IgD-negative memory B cell (primary cell): ENCODE data around the gene GPR25. TPM values are rescaled to one million over a fixed set of nuclear protein-coding genes. Genes with fewer than 3 reads are reported as not detected.
A peak's percentile ranks its signal among the peaks of the same experiment; 100 is the strongest.
"Not testable (repeated sequence)": the region's sequence is repeated elsewhere in the genome, so short reads cannot be mapped to it uniquely, and the experiment has no call there.

Experiments used
- H3K27ac Mint-ChIP-seq, 3 donors: one replicate each; pipeline ENCODE4 v1.8.0; 2020 to 2022; ENCODE audit warnings: mild to moderate bottlenecking in 3 of 3, mixed read lengths in 3 of 3, moderate library complexity in 1 of 3
- H3K27me3 Mint-ChIP-seq: one replicate; pipeline ENCODE4 v1.8.0; 2021; ENCODE audit warnings: mixed read lengths
- H3K36me3 Mint-ChIP-seq: one replicate; pipeline ENCODE4 v1.8.0; 2020; ENCODE audit warnings: mild to moderate bottlenecking, mixed read lengths
- H3K4me1 Mint-ChIP-seq, 3 donors: one replicate each; pipeline ENCODE4 v1.8.0; 2020 to 2022; ENCODE audit warnings: mixed read lengths in 3 of 3, mild to moderate bottlenecking in 1 of 3
- H3K4me3 Mint-ChIP-seq, 4 donors: one replicate each; pipeline ENCODE4 v1.8.0; 2020 to 2022; ENCODE audit warnings: mild to moderate bottlenecking in 4 of 4, mixed read lengths in 4 of 4, moderate library complexity in 3 of 4
- H3K9me3 Mint-ChIP-seq, 3 donors: one replicate each; pipeline ENCODE4 v1.8.0; 2020 to 2021; ENCODE audit warnings: mixed read lengths in 3 of 3, mild to moderate bottlenecking in 1 of 3
- polyA plus RNA-seq: library from polyadenylated mRNA; unstranded; fragments of 300-500 nt; fragmentation: Illumina TruSeq; gene quantifications from one replicate; pipeline ENCODE4 v1.2.3, GENCODE V29; 2021

The GPR25 gene
- polyA plus RNA-seq, 1 donor from 2014 or later = 41.1 TPM

DNA sequence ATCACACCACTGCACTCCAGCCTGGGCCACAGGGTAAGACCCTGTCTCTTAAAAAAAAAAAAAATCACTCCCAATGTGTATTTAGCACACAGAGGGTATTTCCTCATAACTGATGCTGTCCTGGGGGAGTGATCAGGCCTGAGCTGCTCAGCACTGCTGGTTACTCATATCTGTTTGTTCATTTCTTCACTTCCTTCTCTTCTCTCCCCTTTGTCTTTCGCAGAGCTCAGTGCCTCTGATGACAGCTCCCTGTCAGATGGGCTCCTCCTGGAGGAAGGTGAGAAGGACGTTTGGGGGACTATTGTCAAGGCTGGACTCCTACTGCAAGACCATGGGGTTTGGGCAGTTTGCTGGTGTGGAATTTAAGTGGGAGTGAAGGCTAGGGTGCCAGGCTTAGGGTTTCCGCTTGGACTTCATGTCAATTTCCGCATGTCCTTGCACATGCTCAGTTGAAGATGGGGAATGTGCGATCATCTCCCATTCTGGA is 34.9 kb downstream of the GPR25 start:
- Mint-ChIP-seq H3K9me3 (peaks cover 0 to 1% (median 0%) of the 10 kb centered on the region in 3 donors), H3K4me1 (peaks cover 6 to 8% (median 7%) of the 10 kb centered on the region in 3 donors), H3K27ac (peak overlapping the region in 1 of 3 donors; percentile 10), H3K27me3 (no peaks in the 10 kb centered on the region), H3K4me3 (no peak overlapping the region), H3K36me3 (no peaks in the 10 kb centered on the region)

DNA sequence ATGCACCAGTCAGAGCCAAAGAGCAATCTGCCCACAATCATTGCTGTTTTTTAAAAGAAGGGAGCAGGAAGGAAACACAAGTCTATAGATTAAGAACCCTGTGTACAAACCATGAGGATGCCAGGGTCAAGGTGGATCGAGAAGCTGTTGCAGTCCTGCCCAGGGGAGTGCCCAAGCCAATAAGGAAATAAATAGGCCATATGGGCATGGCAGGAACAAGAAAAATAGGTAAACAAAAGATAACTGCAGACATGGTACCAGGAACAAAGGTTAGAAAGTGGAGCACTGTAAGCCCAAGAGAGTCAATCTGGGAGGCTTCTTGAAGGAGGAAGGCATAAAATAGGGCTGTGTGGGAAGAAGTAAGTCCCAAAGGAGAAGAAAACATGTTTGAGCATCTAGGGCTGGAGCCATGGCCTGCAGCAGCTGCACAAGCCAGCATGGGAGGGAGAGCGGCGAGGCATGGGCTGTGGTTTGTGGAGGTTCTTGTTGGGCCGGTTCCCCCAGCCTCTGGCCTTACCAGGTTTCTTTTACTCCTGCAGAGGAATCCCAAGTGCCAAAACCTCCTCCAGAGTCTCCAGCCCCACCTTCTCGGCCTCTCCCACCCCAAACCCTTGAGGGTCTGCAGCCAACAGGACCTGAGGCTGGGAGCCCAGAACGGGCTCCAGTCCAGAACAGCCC is 35.5 kb downstream of the GPR25 start:
- Mint-ChIP-seq H3K4me3 (no peak overlapping the region), H3K4me1 (peaks cover 0 to 5% (median 3%) of the 10 kb centered on the region in 3 donors), H3K27ac (no peak overlapping the region), H3K36me3 (no peaks in the 10 kb centered on the region), H3K27me3 (no peaks in the 10 kb centered on the region), H3K9me3 (no peaks in the 10 kb centered on the region)

DNA sequence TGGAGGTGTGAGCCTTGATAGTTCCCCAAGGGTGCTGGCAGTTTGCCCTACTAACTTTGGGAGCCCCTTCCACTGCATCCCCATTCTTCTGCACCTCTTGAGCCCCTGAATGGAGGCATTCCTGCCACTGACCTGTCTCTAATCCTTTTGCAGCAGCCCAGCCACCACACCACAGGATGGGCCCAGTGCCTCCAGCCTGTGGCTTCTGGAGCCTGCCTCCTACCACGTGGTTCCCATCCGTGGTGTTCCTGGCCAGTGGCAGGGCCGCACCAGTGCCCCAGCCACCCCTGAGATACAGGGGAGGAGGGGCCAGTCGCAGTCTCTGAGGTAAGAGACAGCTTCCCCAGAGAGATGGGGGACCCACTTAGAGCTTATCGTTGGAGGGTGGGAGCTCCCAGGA is 36.3 kb downstream of the GPR25 start:
- Mint-ChIP-seq H3K9me3 (no peaks in the 10 kb centered on the region), H3K4me1 (peaks cover 0 to 5% (median 3%) of the 10 kb centered on the region in 3 donors), H3K27ac (no peak overlapping the region), H3K4me3 (no peak overlapping the region), H3K36me3 (no peaks in the 10 kb centered on the region), H3K27me3 (no peaks in the 10 kb centered on the region)

DNA sequence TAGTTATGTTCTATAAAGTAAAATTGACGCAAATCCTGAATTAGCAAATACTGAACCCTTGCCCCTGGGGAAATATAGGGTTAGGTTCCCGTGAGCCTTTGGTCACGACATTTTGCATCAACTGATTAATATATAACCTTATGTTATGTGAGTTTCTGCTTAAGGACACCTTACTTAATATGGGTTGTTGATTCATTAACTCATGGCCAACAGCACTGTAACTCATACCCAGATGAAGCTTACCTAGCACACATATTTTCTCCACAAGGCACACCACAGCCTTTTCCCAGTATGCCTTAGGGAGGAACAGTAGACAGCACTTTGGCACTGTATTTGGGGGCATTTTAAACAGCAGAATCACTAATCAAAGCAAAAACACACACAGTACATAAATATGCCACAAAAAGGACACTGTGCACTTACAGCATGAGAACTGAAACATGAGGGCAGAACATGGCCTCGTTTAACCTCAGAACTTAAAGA is 37.0 kb downstream of the GPR25 start:
- H3K36me3 Mint-ChIP-seq = no peaks in the 10 kb centered on the region
- peaks cover 0 to 5% (median 3%) of the 10 kb centered on the region in 3 donors for H3K4me1 Mint-ChIP-seq
- H3K27me3 Mint-ChIP-seq = no peaks in the 10 kb centered on the region
- H3K4me3 Mint-ChIP-seq = no peak overlapping the region
- H3K9me3 Mint-ChIP-seq = no peaks in the 10 kb centered on the region
- no peak overlapping the region for H3K27ac Mint-ChIP-seq

DNA sequence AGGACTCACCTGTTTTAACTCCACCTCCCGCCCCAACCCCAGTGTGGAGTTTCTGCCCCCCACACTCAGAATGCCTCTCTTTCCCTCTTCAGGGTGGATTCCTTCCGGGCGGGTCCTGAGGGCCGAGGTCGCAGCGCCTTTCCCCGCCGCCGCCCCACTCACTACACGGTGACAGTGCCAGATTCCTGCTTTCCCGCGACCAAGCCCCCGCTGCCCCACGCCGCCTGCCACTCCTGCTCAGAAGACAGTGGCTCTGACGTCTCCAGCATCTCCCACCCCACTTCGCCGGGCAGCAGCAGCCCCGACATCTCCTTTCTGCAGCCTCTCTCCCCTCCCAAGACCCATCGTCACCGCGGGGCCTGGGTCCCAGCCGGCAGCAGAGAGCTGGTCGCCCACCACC is 38.6 kb downstream of the GPR25 start:
- Mint-ChIP-seq H3K36me3 (no peaks in the 10 kb centered on the region), H3K27ac (no peak overlapping the region), H3K27me3 (no peaks in the 10 kb centered on the region), H3K4me3 (no peak overlapping the region), H3K4me1 (peaks cover 0 to 5% (median 3%) of the 10 kb centered on the region in 3 donors), H3K9me3 (no peaks in the 10 kb centered on the region)

DNA sequence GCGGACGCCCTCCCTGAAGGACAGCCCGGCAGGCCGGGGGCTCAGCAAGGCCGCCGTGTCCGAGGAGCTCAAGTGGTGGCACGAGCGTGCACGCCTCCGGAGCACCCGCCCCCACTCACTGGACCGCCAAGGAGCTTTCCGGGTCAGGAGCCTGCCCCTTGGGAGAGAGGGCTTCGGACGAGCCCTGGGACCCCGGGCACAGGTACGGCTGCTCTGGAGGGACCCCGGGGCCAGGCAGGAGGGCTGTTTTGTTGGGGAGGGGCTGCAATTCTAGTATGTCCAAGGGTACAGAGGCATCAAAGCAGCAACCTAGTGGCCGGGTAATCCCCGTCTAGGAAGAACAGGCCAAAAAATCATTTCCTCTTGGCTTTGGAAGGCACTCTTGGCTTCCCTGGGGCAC is 39.2 kb downstream of the GPR25 start:
- not testable (repeated sequence) for H3K4me1 Mint-ChIP-seq, H3K9me3 Mint-ChIP-seq, H3K27ac Mint-ChIP-seq, H3K36me3 Mint-ChIP-seq, H3K27me3 Mint-ChIP-seq, H3K4me3 Mint-ChIP-seq

DNA sequence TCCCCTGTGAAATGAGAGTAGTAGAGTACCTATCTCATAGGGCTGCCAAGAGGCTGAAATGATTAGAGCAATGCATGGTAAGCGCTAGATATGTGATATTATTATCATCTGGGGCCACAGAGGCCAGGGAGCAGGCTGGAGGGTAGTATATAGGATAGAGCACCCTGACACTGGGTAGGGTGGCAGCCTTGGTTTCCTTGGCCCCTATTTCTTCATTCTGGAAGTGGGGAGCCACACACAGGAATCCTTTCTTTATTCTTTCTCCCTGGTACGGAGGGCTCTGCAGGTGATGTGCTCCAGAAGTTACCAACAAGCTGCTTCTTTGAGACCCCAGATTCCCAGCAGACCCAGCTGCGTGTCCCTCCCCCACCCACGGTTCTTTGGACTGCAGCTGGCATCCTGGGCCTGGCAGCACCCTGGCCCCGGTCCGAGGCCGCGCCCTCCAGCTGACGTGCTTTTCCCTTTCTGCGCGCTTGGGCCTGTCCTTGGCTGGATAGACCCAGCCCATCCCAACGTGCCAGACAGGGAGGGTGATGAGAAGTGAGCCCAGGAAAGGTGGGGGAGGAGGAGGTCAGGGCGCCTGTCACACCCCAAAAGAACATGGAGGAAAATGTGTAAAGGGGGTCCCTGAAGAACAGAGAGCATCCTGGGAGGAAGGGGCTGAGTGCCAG is 40.1 kb downstream of the GPR25 start:
- Mint-ChIP-seq H3K27ac (no peak overlapping the region), H3K4me3 (no peak overlapping the region), H3K4me1 (peaks cover 0 to 2% (median 1%) of the 10 kb centered on the region in 3 donors), H3K9me3 (no peaks in the 10 kb centered on the region), H3K36me3 (no peaks in the 10 kb centered on the region), H3K27me3 (no peaks in the 10 kb centered on the region)

DNA sequence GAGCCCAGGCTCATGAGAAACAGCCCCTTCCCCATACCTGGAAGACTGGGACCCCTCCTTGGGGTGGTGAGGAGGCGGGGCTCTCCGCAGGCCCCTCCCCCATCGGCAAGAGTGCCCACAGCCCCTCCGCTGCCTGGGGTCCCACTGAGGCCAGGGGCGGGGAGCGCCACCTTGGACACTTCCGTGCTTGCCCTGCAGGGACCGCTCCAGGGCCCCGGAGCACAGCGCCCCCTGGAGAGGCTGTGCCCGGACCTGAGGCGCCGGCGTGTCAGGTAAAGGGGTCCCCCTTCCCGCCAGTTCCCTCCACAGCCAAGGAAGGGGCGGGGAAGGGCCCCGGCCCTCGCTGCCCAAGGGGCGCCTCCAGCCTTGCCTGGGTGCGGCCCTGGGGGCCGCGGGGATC is 43.4 kb downstream of the GPR25 start:
- H3K27ac Mint-ChIP-seq = no peak overlapping the region
- H3K4me3 Mint-ChIP-seq = no peak overlapping the region
- H3K27me3 Mint-ChIP-seq = no peaks in the 10 kb centered on the region
- no peaks in the 10 kb centered on the region for H3K9me3 Mint-ChIP-seq
- H3K36me3 Mint-ChIP-seq = peaks cover 3% of the 10 kb centered on the region
- peaks cover 0 to 4% (median 0%) of the 10 kb centered on the region in 3 donors for H3K4me1 Mint-ChIP-seq

DNA sequence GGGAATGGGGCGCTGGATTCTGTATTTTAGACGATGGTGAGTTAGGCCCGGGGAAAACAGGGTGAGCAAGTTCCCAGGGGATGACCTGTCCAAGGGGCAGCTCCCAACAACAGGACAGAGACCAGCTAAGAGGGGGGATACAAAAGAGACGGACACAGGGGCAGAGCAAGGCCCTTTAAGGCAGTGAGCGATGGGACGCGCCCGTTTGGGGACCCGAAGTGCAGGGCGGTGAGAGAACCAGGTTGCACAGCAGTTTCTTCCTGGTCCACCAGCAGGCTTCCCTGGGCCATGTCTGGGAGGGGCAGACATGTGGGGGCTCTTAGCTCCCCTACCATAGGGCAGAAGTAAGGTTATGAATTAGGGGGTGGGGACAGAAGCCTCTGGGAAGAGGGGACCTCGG is 43.9 kb downstream of the GPR25 start:
- Mint-ChIP-seq H3K4me3 (no peak overlapping the region), H3K27me3 (no peaks in the 10 kb centered on the region), H3K9me3 (no peaks in the 10 kb centered on the region), H3K4me1 (peaks cover 0 to 4% (median 0%) of the 10 kb centered on the region in 3 donors), H3K27ac (no peak overlapping the region), H3K36me3 (peaks cover 3% of the 10 kb centered on the region)

DNA sequence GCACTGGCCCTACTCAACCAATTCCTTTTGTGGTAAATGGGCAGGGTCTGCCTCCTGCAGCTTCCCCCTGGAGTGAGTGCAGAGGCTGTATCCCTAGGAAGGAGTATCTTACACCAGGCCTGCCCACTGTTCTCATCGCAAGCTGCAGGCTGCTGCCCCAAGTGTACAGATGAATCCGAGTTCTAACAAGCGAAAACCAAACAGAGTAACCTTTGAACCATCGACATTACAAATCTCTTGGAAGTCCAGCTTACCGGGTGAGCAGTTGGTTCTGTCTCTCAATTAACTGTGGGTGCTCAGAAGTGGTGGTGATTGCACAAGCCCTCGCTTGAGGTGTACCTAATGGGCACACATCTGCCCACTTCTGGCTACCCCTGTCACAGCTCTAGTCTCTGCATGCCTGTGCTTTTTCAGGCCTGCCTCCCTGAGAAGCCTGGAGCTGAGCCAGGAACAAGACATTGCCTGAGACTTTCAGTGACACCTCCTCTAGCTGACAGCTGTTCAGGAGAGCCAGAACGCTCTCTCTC is 44.6 kb downstream of the GPR25 start:
- Mint-ChIP-seq H3K9me3 (no peaks in the 10 kb centered on the region), H3K27ac (no peak overlapping the region), H3K36me3 (peaks cover 3% of the 10 kb centered on the region), H3K4me3 (no peak overlapping the region), H3K27me3 (no peaks in the 10 kb centered on the region), H3K4me1 (peaks cover 0 to 4% (median 0%) of the 10 kb centered on the region in 3 donors)

DNA sequence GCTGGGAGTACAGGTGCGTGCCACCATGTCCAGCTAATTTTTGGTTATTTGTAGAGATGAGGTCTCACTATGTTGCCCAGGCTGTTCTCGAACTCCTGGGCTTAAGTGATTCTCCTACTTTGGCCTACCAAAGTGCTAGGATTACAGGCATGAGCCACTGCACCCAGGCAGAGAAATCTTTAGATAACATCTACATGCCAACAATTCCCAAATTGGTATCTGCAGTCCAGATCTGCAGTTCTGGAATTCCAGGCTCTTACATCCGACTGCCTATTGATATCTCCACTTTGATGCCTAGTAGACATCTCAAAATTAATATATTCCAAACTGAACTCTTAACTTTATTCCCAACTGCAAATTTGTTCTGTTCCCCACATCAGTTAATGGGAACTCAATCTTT is 45.2 kb downstream of the GPR25 start:
- H3K9me3 Mint-ChIP-seq = no peaks in the 10 kb centered on the region
- H3K27ac Mint-ChIP-seq = no peak overlapping the region
- H3K36me3 Mint-ChIP-seq = peaks cover 3% of the 10 kb centered on the region
- no peak overlapping the region for H3K4me3 Mint-ChIP-seq
- H3K27me3 Mint-ChIP-seq = no peaks in the 10 kb centered on the region
- peaks cover 0 to 4% (median 0%) of the 10 kb centered on the region in 3 donors for H3K4me1 Mint-ChIP-seq

DNA sequence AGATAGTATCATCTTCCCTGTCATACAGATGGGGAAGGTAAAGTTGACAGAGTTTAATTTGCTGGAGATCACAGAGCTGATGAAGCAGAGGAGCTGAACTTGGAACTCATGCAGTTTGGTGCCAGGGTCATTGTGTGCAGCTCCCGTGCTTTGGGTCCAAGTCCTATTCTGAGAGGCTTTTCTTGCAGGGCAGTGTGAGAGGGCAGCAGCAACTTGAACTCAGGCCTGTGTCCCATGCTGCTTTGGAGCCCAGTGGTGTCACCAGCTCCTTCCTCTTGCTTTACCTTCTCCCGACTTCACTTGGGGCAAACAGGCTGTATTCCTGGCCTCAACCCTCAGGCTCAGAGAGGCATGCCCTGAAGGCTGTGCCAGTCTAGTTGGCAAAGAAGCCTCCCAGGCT is 46.6 kb downstream of the GPR25 start:
- Mint-ChIP-seq H3K4me3 (no peak overlapping the region), H3K4me1 (peaks cover 0 to 4% (median 0%) of the 10 kb centered on the region in 3 donors), H3K36me3 (peaks cover 5% of the 10 kb centered on the region), H3K27ac (peak overlapping the region in 1 of 3 donors; percentile 58), H3K27me3 (no peaks in the 10 kb centered on the region), H3K9me3 (no peaks in the 10 kb centered on the region)

DNA sequence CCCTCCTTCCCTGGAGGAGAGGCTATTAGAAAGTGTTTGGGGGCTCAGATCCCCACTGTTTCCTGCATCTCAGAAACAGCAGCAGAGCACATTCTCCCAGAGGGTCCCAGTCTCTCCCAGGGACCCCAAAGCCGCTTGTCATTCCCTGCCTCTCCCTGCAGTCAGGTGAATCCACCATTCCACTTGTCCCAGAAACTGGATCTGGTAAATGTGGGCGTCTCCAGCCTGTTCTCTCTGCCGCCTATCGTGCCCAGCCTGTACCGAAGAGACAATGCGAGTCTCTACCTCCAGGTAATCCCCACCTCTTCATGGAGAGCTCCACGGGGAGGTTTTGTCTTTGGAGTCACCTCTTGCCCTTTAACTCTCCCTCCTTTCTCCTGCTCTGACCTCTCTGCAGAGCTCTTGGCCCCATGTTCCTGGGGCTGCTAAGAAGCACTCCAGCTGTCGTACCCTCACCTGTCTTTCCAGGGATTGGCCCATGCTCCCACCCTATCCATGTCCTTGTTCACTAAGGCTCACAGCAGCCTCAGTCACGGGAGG is 48.9 kb downstream of the GPR25 start:
- Mint-ChIP-seq H3K36me3 (peaks cover 5% of the 10 kb centered on the region), H3K27me3 (peaks cover 2% of the 10 kb centered on the region), H3K27ac (no peak overlapping the region), H3K4me1 (peaks cover 0 to 4% (median 0%) of the 10 kb centered on the region in 3 donors), H3K4me3 (peak overlapping the region in 1 of 4 donors; percentile 68), H3K9me3 (no peaks in the 10 kb centered on the region)

DNA sequence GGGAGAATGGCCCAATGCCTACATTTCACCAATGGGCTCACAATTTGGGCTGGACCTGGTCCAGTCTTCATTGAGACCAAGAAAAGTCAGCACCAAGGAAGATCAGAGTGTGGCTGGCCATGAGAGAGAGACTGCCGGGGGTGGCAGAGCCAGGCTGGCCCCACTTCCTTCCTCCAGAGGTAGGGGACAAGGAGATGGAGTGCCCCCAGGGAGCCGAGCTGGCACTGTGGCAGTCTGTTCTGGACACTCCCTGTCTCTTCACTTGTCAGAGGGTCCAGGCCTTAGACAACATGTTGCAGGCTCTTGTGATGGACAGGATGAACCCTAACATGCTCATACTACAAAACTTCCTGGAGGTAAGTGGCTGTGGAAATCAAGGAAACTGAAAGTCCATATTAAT is 49.6 kb downstream of the GPR25 start:
- H3K27ac Mint-ChIP-seq = no peak overlapping the region
- peaks cover 2% of the 10 kb centered on the region for H3K27me3 Mint-ChIP-seq
- no peaks in the 10 kb centered on the region for H3K9me3 Mint-ChIP-seq
- peaks cover 0 to 4% (median 0%) of the 10 kb centered on the region in 3 donors for H3K4me1 Mint-ChIP-seq
- H3K36me3 Mint-ChIP-seq = peaks cover 5% of the 10 kb centered on the region
- H3K4me3 Mint-ChIP-seq = no peak overlapping the region

DNA sequence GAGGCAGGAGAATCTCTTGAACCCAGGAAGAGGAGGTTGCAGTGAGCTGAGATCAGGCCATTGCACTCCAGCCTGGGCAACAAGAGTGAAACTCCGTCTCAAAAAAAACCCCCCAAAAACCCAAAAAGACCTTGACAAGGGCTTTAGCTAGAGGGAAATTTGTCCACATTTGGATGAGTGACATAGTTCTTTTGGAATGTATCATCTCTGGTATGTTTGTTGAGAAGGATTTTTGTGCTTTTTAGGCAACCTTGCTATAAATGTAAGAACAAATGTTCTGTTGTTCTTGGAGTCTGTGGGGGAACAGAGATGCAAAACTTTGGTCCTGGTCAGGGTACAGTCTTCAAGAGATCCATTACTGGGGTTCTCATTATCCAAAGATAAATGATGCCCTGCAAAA is 50.8 kb downstream of the GPR25 start:
- no peak overlapping the region for H3K27ac Mint-ChIP-seq
- H3K36me3 Mint-ChIP-seq = peaks cover 1% of the 10 kb centered on the region
- no peaks in the 10 kb centered on the region for H3K9me3 Mint-ChIP-seq

More for the DNA sequence above, 50.8 kb downstream of the GPR25 start:
- H3K4me1 Mint-ChIP-seq = no peaks in the 10 kb centered on the region
- no peak overlapping the region for H3K4me3 Mint-ChIP-seq
- H3K27me3 Mint-ChIP-seq = peaks cover 5% of the 10 kb centered on the region
